ENCODE data around the gene EPO. TPM values are rescaled to one million over a fixed set of nuclear protein-coding genes. Genes with fewer than 3 reads are reported as not detected.
"Not testable (repeated sequence)": the region's sequence is repeated elsewhere in the genome, so short reads cannot be mapped to it uniquely, and the experiment has no call there.

Gene EPO
- total and polyA plus RNA-seq, 2 of the 8 experiments (the other 6 are each of a cell fraction or from before 2014, with no cell fraction given) = 0.42 to 0.95 TPM

- TF ChIP-seq E2F6 (IDR thresholded peaks at IDR 0.05) = no peak
- TF ChIP-seq SIRT6 (IDR thresholded peaks at IDR 0.05; ENCODE audit: low read length) = no peak
- no peak for TF ChIP-seq CHD2 (IDR thresholded peaks at IDR 0.05; ENCODE audit: low read length)
- TF ChIP-seq SP2 (IDR thresholded peaks at IDR 0.05; ENCODE audit: low read length) = no peak
- no peak for TF ChIP-seq TAF7 (optimal IDR thresholded peaks at IDR 0.05; ENCODE audit: borderline replicate concordance, low read depth, low read length)
- TF ChIP-seq SAP30 (IDR thresholded peaks at IDR 0.05; ENCODE audit: insufficient read depth, insufficient replicate concordance, low read length) = no peak
- TF ChIP-seq KDM5A (IDR thresholded peaks at IDR 0.05; ENCODE audit: low read length) = no peak
- TF ChIP-seq GABPA (IDR thresholded peaks at IDR 0.05; ENCODE audit: borderline replicate concordance, insufficient read depth, low read length) = no peak
These were observed 21.2 kb upstream of the EPO start (continued) for GRCh38 chr7:100699018-100699417.

DNA sequence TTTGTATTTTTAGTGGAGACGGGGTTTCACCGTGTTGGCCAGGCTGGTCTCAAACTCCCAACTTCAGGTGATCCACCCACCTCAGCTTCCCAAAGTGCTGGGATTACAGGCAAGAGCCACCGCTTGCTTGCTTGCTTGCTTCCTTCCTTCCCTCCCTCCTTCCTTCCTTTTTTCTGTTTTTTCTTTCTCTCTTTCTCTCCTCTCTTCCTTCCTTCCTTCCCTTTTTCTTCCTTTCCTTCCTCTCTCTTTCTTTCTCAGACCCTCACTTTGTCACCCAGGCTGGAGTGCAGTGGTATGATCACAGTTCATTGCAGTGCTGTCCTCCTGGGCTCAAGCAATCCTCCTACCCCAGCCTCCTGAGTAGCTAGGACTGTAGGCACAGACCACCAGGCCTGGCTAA is 19.2 kb upstream of the EPO start:
- POLR2A ChIA-PET (ENCODE audit: partially characterized antibody) = interaction anchor here (0.6 to 1.2 kb wide), 2 partner anchors 12 to 67 kb away, joined by 4 to 5 read pairs; no protein-coding TSS in a partner anchor
- H3K14ac ChIP-seq (ENCODE audit: insufficient read length); H2AFZ ChIP-seq (ENCODE audit: low read length): not testable (repeated sequence)

More for the DNA sequence above, 19.2 kb upstream of the EPO start:
- H3K79me1 ChIP-seq (ENCODE audit: low read depth, low read length); H4K5ac ChIP-seq (ENCODE audit: insufficient read length, low read depth, low read length); H3K4me3 ChIP-seq (ENCODE audit: extremely low read depth in 1 of 4, insufficient read depth in 2 of 4, low read depth in 3 of 4, low read length in 4 of 4); H3K9ac ChIP-seq (replicated peaks in 1 of 4; ENCODE audit: extremely low read depth in 1 of 4, low read depth in 3 of 4, low read length in 3 of 4); FAIRE-seq; H3K23me2 ChIP-seq (ENCODE audit: low read depth, low read length); H3K23ac ChIP-seq (ENCODE audit: insufficient read length); H3K4ac ChIP-seq (replicated peaks; ENCODE audit: insufficient read length, low read depth, low read length); H4K20me1 ChIP-seq (replicated peaks in 1 of 2; ENCODE audit: control insufficient read depth in 1 of 2, insufficient read depth in 2 of 2, low read length in 2 of 2); H2BK120ac ChIP-seq (replicated peaks; ENCODE audit: low read depth, low read length); H4K91ac ChIP-seq (replicated peaks; ENCODE audit: insufficient read length, low read length); DNase-seq (ENCODE audit: low read depth in 1 of 2, low spot score in 2 of 2); H2BK12ac ChIP-seq (ENCODE audit: low read depth, low read length); H3K4me1 ChIP-seq (replicated peaks in 1 of 4; ENCODE audit: control insufficient read depth in 3 of 4, insufficient read depth in 4 of 4, low read length in 3 of 4); H2BK5ac ChIP-seq (ENCODE audit: low read depth, low read length); H4K8ac ChIP-seq (ENCODE audit: extremely low read depth, insufficient read depth, low read length); H2BK20ac ChIP-seq (ENCODE audit: low read length); H3K56ac ChIP-seq (replicated peaks; ENCODE audit: insufficient read length, low read depth, low read length); H3K18ac ChIP-seq (ENCODE audit: extremely low read depth, low read length); H3K79me2 ChIP-seq (ENCODE audit: control insufficient read depth in 1 of 2, insufficient read depth in 2 of 2, low read length in 2 of 2); H3K27ac ChIP-seq (ENCODE audit: low read depth, low read length); H2AK5ac ChIP-seq (ENCODE audit: low read depth, low read length); H3K9me3 ChIP-seq (ENCODE audit: insufficient read depth in 2 of 2, low read depth in 1 of 2, low read length in 1 of 2); H3K27me3 ChIP-seq (replicated peaks in 1 of 4; ENCODE audit: control insufficient read depth in 3 of 4, extremely low read depth in 1 of 4, insufficient read depth in 3 of 4, low read length in 3 of 4); H3K4me2 ChIP-seq (ENCODE audit: insufficient read depth in 1 of 2, low read depth in 2 of 2, low read length in 2 of 2); H2BK15ac ChIP-seq (ENCODE audit: low read length); H3K36me3 ChIP-seq (ENCODE audit: control insufficient read depth in 2 of 4, insufficient read depth in 4 of 4, low read length in 3 of 4): not testable (repeated sequence)
- WGBS, 2 experiments (ENCODE audit: extremely low coverage in 1 of 2, insufficient coverage in 1 of 2, insufficient read length in 1 of 2, insufficient replicate concordance in 2 of 2, low coverage in 1 of 2, low lambda C conversion rate in 2 of 2, missing lambda C conversion rate in 1 of 2) = 61% methylated on average over 2 of the region's 3 CpGs; no CpG with 5 or more reads in 1 of the 2 experiments
- CTCF ChIA-PET (ENCODE audit: partially characterized antibody) = interaction anchor here (1.1 to 16.9 kb wide), 5 partner anchors 11 to 116 kb away, joined by 3 to 254 read pairs (median 3); partner anchors contain the start of genes EPO and GIGYF1

Data from H1 (cell line).